ENCODE results near the gene MPHOSPH9. TPM values are rescaled to one million over a fixed set of nuclear protein-coding genes. Genes with fewer than 3 reads are reported as not detected.

Gene MPHOSPH9
- total RNA-seq, 1 donor from 2014 or later = 13.0 TPM

DNA sequence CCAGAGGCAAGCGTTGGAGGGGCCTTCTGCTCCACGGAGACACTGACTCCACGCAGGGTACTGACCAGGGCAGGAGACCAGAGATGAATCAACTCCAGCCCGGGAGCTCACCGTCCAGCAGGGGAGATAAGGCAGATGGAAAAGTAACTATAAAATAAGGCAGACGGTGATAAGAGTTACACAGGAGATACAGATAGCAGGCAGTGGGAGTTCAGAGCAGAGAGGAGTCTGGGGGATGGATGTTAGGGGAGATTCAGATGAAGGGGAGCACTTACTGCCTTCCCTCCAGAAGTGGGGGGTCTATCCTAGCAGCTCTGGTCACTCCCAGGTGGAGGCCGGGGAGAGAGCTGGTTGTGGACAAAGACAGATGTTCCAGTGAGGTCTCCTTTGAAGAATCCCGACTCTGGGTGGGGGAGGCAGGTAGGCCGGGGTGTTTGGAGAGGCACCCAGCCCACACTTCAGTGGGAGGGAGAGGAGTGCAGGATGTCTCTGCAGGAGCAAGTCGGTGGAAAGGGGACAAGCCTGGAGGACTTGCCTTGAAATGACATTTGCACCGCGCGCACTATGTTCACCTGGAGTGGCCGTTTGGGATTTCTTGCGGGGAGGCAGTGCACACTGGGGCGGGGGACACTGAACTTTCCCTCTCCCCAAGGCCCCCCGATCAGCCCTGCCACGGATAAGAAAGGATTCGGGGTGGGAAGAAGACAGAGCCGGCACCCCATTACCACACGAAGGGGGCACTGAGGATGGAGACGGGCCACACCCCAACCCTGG lies 83.3 kb downstream of the MPHOSPH9 start:
- no peak for ATAC-seq

DNA sequence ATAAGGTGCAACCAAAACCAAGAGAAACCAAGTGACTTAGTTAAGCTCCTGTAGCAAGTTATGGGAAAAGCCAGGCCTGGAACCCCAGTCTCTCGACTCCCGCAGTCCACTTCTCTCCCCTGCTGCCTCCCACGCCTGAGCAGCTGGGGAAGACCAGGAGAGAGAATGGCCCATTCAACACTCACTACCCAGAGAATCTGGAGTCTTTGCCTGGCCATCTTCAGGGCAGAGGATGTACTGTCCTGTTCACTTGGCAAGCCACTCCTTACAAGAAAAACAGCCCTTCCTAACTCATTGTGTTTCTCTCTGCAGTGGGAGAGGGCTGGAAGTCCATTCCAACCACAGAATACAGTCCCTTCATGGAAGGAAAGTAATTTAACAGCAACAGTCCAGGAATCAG lies 83.9 kb downstream of the MPHOSPH9 start:
- no peak for ATAC-seq

DNA sequence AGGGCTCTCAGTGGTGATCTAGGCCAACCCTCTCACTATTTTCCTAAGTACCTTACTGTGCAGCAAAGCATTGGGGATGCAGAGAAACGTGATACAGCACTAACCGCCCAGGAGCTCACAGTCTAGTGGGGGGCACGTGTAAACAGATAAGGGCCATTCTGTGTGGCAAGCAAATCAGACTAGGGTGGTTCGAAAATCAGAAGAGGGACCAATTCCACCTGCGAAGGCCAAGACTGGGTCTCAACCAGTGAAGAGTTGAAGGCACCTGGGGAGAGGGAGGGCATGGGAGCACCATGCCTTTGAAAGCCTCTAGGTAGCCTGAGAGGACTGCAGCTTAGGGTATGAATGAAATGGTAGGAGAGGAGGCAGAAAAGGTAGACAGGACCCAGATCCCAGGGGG lies 84.3 kb downstream of the MPHOSPH9 start:
- no peak for ATAC-seq

DNA sequence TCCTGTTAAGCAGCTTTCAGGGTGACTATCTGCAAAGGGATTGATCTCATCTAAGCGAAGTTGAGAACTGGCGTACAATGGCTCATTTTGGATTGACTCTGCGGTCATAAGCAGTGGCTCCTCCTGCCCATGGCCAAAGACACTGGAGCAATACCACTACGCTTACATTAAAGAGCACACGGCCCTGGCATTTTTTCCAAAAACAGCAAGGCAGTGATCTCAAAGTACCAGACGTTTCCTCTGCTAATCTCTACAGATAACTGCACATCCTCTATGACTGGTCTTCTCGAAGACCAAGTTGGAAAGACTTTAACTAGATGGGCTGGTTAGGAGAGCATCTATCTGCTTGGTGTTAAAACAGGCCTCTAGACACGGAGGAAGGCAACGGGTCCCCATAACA lies 84.7 kb downstream of the MPHOSPH9 start:
- ATAC-seq = no peak

DNA sequence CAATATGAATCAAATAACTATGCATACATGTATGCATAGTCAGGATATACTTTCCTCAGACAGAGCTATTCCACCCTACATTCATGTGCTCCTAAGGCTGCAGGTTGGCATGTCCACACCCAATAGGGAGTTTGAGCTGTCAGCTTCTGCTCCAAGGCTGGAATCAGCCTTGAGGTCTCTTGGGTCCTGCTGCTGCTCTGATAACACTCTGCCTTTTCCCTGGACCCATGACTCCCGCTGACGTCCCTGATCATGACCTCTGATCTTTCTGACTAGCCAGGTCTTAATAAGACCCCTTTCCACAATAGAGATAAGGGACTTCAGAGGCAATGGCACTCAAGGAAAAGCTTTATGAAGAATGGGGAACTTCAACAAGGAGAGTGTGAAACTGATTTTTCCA lies 87.7 kb downstream of the MPHOSPH9 start:
- no peak for ATAC-seq

GRCh38 chr12:123143736-123144461 lies 89.0 kb downstream of the MPHOSPH9 start:
- ATAC-seq = no peak

DNA sequence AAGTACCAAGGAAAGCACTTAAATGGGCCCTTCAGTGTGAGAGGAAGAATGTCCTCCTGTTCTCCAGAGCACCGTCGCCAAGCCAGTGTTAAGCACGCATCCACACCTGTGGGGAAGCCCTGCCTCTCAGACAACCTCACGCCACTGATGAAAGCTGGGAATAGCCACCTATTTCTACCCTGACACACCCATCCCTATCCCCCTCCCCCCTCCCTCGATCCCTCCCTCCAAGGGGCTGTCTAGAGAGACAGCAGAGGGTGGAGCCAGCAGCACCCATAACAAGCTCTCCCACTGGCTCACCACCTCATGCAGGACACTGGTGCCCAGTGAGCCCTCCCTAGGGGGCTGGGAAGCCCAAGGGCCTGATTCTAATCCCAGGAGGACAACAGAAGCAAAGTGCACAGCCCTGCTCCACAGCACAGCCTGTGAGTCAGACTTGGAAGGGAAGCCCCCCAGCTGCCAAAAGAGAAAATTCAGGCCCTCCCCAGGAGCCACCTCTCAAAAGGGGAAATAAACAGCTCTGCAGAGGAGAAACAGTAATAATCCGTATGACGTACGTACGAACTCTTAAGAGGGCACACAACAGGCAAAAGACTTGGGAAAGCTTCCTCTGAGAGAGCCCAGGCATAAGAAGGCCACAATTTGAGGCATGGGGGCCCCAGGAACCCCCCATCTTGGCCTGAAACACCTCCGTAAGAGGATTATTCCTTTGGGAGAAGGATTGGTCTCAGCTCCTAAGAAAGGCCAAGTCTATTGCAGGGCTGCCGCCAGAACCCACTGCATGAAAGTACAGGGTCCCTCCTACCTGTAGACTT lies 89.8 kb downstream of the MPHOSPH9 start:
- ATAC-seq = peak; percentile 2

- no peak for ATAC-seq
Observed at GRCh38 chr12:123142518-123142840, 90.5 kb downstream of the MPHOSPH9 start.

DNA sequence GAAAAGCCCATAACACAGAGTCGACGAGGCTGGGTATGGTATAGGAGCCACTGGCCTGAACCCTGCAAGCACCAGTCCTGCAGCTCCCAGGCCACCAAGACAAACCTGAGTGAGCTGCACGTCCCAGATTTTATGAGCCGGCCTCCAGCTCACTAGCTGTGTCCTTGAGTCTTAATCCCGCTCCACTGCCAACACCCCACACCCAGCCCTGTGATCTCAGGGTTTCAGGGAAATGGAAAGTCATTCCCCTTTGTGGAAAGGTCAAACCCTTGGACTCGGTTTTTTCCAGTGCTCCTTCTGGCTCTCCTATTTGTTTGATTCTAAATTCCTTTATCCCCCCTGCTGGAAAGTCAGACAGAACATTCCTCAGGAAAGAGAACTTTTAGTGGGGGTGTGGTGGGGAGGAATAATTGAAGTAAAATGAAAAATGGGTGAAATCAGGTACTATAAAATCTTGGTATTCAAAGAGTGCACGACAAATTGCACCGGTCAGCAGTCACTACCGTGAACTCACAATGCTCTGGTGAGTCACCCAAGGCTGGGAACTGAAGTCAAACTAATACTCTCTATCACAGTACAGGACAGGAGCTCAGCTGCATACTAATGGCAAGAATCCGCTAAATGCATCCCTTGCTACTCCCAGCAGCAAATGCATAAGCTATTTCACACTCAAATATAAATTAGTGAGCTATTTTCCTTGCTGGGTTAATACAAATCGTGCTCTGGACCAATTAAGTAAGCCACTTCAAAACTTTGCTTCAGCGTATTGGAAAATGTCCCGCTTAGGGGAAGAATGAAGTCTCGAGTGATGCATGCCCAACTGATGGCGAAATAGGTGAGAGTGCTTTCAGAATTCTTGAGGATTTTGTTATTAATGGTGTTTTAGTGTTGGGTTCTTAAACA lies 91.1 kb downstream of the MPHOSPH9 start:
- ATAC-seq = peak; percentile 87

GRCh38 chr12:123140676-123141614 lies 92.0 kb downstream of the MPHOSPH9 start:
- ATAC-seq = no peak

GRCh38 chr12:123139926-123140675 lies 92.8 kb downstream of the MPHOSPH9 start:
- peak; percentile 29 for ATAC-seq

DNA sequence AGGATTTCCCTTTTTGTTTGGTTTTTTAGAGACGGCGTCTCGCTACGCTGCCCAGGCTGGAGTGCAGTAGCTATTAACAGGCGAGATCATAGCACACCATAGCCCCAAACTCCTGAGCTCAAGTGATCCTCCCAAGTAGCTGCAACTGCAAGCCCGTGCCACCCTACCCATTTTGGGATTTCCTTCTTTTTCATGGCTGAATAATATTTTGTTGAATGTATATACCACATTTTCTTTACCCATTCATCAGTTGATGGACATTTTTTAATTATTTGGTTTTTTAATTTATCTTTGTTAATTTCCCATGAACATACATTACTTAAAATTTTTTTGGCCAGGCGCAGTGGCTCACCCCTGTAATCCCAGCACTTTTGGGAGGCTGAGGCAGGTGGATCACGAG lies 97.3 kb downstream of the MPHOSPH9 start:
- no peak for ATAC-seq

DNA sequence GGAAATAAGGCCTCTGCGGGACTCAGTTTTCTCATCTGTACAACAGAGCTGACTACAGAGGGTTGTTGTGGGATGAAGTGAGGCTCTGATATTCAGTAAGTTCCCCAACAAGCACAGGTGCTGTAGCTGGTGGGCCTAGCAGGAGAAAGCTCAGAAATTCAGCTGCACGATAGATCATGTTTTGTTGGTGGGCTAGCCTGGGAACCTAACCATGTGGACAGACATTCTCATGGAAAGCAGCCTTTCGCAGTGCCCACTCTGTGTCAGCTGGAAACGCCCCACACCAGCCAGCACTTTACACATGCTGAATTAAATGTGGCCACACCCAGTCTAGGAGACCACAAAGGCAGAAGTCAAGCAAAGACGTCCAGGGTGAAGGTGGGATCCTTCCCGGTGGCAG lies 98.1 kb downstream of the MPHOSPH9 start:
- ATAC-seq = no peak

- peak; percentile 53 for ATAC-seq
Observed at GRCh38 chr12:123134271-123134671, 98.7 kb downstream of the MPHOSPH9 start.

- no peak for ATAC-seq
Observed at GRCh38 chr12:123133701-123134100, 99.2 kb downstream of the MPHOSPH9 start.

GRCh38 chr12:123132951-123133619 lies 99.9 kb downstream of the MPHOSPH9 start:
- ATAC-seq = no peak

DNA sequence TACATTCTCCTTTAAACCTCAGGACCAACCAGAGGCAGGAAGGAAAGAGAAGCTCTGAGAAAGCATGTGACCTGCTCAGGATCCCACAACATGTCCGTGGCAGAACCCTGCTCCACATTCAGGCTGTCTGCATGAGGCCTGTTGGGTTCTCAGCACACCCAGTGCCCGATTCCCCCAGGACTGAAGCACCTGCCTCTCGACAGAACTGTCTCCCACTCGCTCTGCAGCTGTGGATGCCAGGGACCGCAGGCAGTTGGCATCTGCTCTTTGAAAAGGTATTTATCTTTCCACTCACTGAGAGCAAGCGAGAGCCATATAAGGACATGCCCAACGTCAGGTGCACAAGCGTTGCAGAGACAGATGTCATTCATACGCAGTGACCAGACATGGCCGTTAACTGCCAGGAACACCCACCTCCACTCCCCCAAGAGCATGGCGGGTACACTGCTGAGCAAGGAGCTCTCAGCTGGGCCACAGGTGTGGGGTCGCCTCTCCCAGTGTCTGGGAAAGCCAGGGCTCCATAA lies 101.0 kb downstream of the MPHOSPH9 start:
- ATAC-seq = peak; percentile 70

- peak; percentile 72 for ATAC-seq
Observed at GRCh38 chr12:123131291-123131832, 101.6 kb downstream of the MPHOSPH9 start.

- no peak for ATAC-seq
Observed at GRCh38 chr12:123129621-123130020, 103.3 kb downstream of the MPHOSPH9 start.
